Effector CD4-positive, alpha-beta T cell (primary cell): Measurements from ENCODE around the gene CD109.

ENCODE experiments used
- DNase-seq: peaks from one replicate; pipeline ENCODE4 v3.0.0-alpha.2; 2020

Gene CD109

GRCh38 chr6:73728548-73729205 lies 32.7 kb downstream of the CD109 start:
- DNase-seq = no peak

DNA sequence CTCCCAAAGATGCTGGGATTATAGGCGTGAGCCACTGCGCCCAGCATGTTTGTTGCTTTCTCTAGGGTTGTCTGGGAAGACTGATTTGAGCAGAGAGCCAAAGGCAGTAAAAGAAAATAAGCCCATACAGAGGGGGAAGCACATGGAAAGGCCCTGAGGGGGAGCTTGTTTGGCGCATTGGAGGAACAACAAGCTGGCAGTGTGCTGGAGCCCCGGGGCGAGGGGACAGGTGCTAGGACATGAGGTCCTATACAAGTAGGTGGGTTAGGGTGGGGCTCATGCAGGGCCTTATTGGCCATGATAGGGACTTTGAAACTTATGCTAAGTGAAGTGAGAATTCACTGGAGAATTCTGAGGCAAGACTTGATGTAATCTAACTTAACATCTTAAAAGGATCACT lies 35.3 kb downstream of the CD109 start:
- DNase-seq = no peak

- DNase-seq = peak; percentile 52
Measured at GRCh38 chr6:73732845-73733675, 37.1 kb downstream of the CD109 start.

DNA sequence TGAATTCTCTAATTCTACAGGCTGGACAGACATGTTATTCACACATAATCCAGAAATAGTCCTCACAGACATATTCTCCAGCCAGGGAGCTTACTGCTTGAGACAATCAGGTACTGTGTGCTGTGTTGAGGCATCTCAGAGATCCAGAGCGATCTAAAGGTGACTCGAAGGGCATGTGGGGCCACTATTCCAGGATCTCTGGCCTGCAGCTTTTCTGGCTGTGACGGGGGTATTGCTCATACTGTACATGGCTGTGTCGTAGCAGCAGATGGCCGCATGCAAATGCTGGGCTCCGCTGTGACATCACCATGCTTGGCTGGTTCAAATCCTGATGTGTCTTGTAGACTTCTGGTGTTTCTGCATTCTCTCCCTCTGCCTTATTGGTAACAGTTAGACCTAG lies 37.8 kb downstream of the CD109 start:
- DNase-seq = no peak

- DNase-seq = no peak
Measured at GRCh38 chr6:73734832-73735453, 38.9 kb downstream of the CD109 start.

- no peak for DNase-seq
Measured at GRCh38 chr6:73738367-73739028, 42.5 kb downstream of the CD109 start.

DNA sequence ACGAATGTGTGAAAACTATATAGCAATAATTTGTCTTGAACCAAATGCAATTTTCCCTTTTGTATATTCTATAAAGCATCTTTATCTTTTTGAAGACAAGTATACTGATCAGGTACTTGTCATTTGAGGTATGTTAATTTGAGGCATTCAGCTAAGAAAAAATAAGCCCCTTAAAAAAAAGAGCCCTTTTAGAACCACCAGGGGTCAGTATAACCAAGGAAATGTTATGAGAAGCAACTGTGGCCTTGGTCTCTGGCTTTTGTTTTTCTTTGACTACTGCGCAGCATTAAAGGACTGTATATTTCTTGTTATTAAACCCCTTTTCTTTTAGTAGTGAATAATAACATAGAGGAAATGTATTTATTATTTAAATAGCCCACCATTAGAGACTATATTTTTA lies 43.1 kb downstream of the CD109 start:
- DNase-seq = peak; percentile 6

- DNase-seq = no peak
Measured at GRCh38 chr6:73742433-73742832, 46.4 kb downstream of the CD109 start.

GRCh38 chr6:73743081-73743480 lies 47.1 kb downstream of the CD109 start:
- DNase-seq = no peak

DNA sequence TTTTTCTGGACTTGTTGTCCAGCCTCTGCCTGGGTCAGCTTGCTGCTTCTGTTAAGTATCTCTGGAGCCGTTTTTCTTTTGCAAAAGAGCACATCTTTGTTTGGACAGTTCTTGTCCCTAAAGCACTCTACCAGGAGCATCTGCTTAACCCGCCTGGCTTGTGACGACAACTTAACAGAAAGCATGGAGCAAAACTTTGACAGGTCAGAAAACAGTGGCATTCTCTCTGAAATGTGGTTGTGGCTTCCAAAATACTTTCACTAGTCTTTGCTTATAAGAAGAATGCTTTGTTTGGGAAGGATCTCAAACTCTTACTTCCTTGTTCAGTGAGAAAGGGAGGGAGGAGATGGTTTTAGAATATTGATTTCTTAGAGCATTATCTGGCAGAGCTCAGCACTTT lies 47.6 kb downstream of the CD109 start:
- DNase-seq = no peak

DNA sequence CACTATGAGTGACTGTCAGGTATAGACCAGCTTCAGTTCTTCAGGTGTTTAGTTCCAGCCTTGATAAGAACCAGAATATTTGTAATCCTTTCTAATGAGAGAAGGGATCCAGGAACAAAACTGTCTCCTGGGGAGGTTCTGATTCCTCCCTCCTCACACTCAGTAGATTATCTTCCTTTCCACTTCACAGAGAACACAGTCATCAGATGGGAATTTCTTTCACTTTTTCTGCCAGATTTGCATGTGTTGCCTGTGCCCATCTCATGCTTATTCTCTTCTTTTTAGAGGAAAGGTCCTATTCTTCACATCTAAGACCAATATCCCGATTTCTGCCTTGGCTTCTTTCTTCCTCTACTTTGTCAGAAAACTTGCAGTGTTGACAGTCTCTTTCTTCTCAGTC lies 50.8 kb downstream of the CD109 start:
- DNase-seq = no peak

DNA sequence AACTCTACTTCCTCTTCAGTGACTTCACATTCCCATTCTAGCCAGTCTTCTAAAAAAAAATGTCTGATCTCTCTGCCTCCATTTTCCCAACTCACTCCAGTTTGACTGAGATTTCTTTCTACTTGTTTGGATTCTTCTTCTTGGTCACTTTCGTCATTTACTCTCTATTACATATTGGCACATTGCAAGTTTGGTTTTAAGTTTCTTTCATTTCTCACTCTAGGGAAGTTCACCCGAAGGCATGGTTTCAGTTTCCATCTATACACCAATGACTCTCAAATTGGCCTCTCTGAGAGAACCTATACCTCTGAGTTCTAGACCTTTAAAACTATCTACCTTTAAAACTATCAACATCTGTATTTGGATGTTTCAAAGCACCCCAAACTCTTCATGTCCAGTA lies 51.3 kb downstream of the CD109 start:
- DNase-seq = no peak

DNA sequence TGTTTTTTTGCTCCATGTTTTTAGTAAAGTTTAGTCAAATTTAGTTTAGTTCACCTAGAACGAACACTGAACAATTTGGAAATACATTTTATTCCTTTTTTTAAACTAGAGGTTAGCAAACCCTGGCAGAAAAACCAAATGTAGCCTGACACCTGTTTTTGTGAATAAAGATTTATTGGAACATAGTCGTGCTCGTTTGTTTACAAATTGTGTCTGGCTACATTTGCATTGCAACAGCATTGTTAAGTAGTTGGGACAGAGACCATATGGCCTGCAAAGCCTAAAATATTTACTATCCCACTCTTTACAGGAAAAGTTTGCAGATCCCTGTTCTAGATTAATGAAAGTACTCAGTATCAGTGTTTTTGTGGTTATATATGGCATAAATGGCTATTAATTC lies 56.9 kb downstream of the CD109 start:
- no peak for DNase-seq

- DNase-seq = no peak
Measured at GRCh38 chr6:73766040-73766439, 70.0 kb downstream of the CD109 start.

DNA sequence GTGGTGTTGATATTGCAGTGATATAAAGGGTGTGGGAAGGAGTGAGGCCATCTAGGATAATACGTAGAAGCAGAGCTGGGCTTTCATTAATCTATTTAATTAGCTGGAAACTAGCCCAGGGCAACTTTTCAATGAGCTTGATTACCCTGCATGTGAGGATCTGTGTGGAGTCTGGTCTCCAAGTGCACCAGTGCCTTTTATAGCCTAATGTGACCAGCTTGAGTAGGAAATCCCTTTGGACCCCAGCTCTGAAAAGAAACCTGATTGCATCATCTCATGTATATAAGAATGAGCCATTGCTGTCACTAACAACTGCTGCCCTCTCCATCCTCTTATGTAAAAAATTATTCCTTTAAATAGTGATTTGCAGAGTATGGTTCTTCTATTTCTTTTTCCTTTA lies 72.6 kb downstream of the CD109 start:
- DNase-seq = no peak

DNA sequence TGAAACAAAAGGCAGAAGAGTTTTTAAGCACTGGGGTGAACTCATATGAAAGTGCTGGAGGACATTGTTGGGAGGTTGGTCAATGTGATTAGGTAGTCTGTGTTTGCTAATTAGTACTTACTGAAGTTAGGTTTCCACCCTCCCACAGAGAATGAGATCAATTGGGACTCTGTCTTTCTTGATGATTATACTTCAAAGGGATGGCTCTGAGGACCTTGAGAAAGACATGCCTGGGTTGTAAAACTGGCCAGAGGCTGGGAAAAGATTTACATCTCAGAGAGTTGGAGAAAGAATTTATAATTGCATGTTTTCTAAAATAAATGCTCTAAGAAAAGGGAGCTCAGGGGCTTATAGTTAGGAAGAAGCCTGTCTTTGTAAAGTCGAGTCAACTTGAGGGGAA lies 74.0 kb downstream of the CD109 start:
- DNase-seq = no peak

DNA sequence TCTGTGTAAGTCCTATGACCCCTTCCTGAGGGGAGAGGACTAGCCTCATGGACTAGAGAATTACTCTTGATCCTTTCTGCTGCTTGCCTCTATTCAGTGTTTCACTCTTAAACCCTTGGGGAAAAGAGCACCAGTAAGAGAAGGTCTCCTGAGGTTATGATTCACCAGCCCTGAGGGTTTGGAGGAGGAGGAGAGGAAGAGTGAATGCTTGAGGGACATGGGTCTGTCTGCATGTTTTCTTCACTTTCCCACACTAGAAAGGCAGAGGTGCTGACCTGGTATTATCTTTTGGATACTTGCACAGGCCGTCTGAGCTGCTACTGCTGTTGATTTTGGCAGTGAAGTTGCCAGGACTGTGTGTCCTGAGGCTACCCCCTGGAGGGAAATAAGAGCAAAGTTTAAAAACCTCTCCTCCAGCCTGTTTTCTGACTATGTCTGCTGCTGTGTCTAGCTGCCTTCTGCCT lies 78.3 kb downstream of the CD109 start:
- no peak for DNase-seq

DNA sequence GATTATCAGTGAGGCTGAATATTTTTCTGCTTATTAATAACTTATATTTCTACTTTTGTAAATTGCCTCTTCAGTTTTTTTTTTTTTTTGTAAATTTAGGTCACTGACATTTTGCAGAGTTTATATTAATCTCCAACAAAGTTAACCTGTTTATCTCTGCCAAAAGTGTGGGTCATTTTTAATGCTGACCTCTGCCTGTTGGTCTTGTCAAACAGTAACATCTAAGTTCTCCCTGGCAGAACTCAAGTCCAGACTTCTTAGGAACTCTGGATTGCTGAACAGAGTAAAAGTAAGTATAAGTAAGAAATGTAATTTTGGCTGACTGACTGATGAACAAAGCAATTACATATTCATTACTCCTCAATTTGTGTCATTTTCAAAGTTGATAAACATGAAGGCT lies 83.9 kb downstream of the CD109 start:
- no peak for DNase-seq

GRCh38 chr6:73782911-73783310 lies 86.9 kb downstream of the CD109 start:
- DNase-seq = no peak

DNA sequence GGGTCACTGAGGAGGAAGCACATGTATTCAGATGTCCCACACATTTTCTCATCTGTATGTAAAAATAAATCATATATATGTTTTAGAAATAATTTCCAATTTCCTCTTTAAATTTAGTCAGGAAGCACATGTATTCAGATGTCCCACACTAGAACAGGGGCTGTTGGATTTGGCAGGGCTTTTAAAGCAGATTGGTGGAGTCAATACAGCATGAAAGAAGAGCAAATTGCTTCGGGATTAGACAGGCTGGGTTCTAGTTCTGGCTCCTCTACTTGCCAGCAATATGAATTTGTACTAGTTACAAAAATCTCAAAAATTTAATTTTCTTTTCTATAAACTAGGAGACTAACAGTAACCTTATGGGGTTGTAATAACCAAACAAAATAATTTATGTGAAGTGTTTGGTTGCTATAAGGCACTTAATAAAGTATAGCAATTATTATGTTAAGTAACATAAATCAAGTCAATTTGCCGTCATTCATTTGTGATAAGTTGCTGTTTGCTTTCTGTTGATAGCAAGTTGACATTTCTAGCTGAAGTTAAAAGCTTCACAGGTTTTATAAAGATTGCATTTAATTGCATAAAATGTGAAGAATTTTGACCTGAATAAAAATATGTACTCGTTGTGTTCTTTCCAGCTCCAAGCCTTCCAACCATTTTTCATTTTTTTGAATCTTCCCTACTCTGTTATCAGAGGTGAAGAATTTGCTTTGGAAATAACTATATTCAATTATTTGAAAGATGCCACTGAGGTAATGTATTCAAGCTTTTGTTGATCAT lies 88.9 kb downstream of the CD109 start:
- DNase-seq = no peak

- no peak for DNase-seq
Measured at GRCh38 chr6:73790574-73790973, 94.6 kb downstream of the CD109 start.

- no peak for DNase-seq
Measured at GRCh38 chr6:73791336-73791735, 95.3 kb downstream of the CD109 start.

GRCh38 chr6:73792738-73793137 lies 96.7 kb downstream of the CD109 start:
- no peak for DNase-seq
